ENCODE measurements around the gene NMT2.

Gene NMT2

DNA sequence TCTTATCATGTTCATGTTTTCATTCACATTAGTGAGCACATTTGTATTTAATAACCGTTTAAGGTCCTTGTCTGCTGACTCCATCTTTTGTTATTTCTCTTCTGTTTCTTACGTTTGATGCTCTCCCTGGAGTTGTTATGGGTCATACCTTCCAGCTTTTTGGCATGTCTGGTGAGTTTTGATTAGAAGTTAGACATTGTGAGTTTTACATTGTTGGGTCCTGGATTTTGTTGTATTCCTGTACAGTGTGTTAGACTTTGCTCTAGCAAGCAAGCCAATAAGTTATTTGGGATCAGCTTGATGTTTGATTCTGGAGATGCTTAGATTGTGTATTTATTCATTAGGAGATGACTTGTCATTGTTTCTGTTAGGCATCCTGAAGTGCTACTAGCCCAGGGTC is 107.9 kb downstream of the NMT2 start:
- TF ChIP-seq, protein P1, sequence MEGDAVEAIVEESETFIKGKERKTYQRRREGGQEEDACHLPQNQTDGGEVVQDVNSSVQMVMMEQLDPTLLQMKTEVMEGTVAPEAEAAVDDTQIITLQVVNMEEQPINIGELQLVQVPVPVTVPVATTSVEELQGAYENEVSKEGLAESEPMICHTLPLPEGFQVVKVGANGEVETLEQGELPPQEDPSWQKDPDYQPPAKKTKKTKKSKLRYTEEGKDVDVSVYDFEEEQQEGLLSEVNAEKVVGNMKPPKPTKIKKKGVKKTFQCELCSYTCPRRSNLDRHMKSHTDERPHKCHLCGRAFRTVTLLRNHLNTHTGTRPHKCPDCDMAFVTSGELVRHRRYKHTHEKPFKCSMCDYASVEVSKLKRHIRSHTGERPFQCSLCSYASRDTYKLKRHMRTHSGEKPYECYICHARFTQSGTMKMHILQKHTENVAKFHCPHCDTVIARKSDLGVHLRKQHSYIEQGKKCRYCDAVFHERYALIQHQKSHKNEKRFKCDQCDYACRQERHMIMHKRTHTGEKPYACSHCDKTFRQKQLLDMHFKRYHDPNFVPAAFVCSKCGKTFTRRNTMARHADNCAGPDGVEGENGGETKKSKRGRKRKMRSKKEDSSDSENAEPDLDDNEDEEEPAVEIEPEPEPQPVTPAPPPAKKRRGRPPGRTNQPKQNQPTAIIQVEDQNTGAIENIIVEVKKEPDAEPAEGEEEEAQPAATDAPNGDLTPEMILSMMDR (IDR thresholded peaks at IDR 0.05; ENCODE audit: low read depth, low read length), result no peak
- no peak overlapping the region for H3K4me3 ChIP-seq (replicated peaks in 1 of 2; ENCODE audit: low read depth in 2 of 2, low read length in 2 of 2)
- no peak for DNase-seq (ENCODE audit: low read depth in 2 of 2)

DNA sequence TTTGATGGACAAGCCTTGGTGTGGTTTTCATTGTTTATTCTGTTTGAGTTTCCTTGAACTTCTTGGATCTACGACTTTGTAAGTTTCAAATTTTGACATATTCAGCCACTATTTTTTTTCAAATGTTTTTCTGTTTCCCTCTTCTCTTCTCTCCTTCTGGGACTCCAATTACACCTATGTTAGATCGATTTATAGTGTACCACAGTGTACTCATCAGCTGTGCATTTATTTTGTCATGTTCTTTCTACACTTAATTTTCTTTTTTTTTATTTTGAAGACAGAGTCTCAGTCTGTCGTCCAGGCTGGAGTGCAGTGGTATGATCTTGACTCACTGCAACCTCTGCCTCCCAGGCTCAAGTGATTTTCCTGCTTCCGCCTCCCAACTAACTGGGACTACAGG is 108.6 kb downstream of the NMT2 start:
- DNase-seq (ENCODE audit: low read depth in 2 of 2), result no peak
- no peak overlapping the region for H3K4me3 ChIP-seq (replicated peaks in 1 of 2; ENCODE audit: low read depth in 2 of 2, low read length in 2 of 2)
- TF ChIP-seq, protein P1 (IDR thresholded peaks at IDR 0.05; ENCODE audit: low read depth, low read length), result no peak

DNA sequence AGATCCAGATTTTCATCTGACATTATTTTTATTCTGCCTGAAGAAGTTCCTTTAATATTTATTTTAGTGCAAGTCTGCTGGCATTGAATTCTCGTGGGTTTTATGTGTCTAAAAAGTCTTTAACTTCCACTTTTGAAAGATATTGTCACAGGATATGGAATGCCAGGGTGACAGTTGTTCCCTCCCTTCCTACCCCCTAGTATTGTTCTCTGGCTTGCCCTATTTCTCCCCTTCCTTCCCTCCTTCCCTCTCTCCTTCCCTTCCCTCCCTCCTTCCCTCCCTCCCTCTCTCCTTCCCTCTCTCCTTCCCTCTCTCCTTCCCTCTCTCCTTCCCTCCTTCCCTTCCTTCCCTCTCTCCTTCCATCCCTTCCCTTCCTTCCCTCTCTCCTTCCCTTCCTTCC is 109.8 kb downstream of the NMT2 start:
- DNase-seq (ENCODE audit: low read depth in 2 of 2), result no peak
- TF ChIP-seq, protein P1 (IDR thresholded peaks at IDR 0.05; ENCODE audit: low read depth, low read length), result no peak
- no peak overlapping the region for H3K4me3 ChIP-seq (replicated peaks in 1 of 2; ENCODE audit: low read depth in 2 of 2, low read length in 2 of 2)

Measured in cardiac fibroblast (primary cell).